Panc1 (cell line): ENCODE results near the gene GPC6. TPM values are rescaled to one million over a fixed set of nuclear protein-coding genes. Genes with fewer than 3 reads are reported as not detected.

Source experiments
- ATAC-seq: fragments of 200-7000 bp; cut with Tn5 transposase; 2 replicates; pipeline ENCODE4 v1.9.1; 2020; ENCODE audit warnings: mild to moderate bottlenecking, moderate library complexity
- BruUV-seq: library from RNA; stranded (reverse); fragments of 400-500 nt; replicated peaks from 2 replicates; lab custom pipeline; 2021; lab: Mats Ljungman, UMichigan
- CTCF ChIA-PET: fragments of 300-600 bp; sonication (Branson Sonifier 250); formaldehyde crosslinking; loops from one replicate; lab custom pipeline; 2022; ENCODE audit warnings: antibody characterized with exemption; lab: Charles Lee
- POLR2A ChIA-PET: fragments of 300-600 bp; sonication (Branson Sonifier 250); formaldehyde crosslinking; loops from one replicate; lab custom pipeline; 2022; ENCODE audit warnings: antibody characterized with exemption; lab: Charles Lee
- DNase-seq: peaks from one replicate; pipeline ENCODE4 v3.0.0-alpha.2; 2010; ENCODE audit warnings: low read depth, low spot score
- H3K27ac ChIP-seq: 2 replicates; pipeline ENCODE4 v1.5.1; 2011; ENCODE audit warnings: mild to moderate bottlenecking, low read length, inconsistent platforms
- H3K27me3 ChIP-seq: fragments of 200-500 bp; sonication (Bioruptor generic); 2 replicates; pipeline ENCODE4 v1.6.0; 2014; ENCODE audit warnings: low read length, inconsistent platforms; ENCODE audit not compliant: control insufficient read depth, insufficient read depth
- H3K36me3 ChIP-seq: fragments of 200-500 bp; sonication (Bioruptor generic); 2 replicates; pipeline ENCODE4 v1.5.1; 2014; ENCODE audit warnings: inconsistent platforms, mild to moderate bottlenecking, low read length, moderate library complexity; ENCODE audit not compliant: control insufficient read depth, insufficient read depth
- H3K4me1 ChIP-seq: 2 replicates; pipeline ENCODE4 v1.5.1; 2011; ENCODE audit warnings: inconsistent platforms, mild to moderate bottlenecking, low read length, moderate library complexity; ENCODE audit not compliant: control insufficient read depth, insufficient read depth
- H3K4me3 ChIP-seq, 2 experiments: 2 replicates each; pipeline ENCODE4 v1.5.1; 2011 to 2012; ENCODE audit warnings: low read depth in 2 of 2, low read length in 2 of 2, mild to moderate bottlenecking in 2 of 2, inconsistent platforms in 1 of 2, moderate library complexity in 1 of 2
- H3K9me3 ChIP-seq: fragments of 200-500 bp; sonication (Bioruptor generic); 2 replicates; pipeline ENCODE4 v1.5.1; 2014; ENCODE audit warnings: low read depth, mild to moderate bottlenecking, inconsistent platforms, low read length, moderate library complexity; ENCODE audit not compliant: control insufficient read depth, insufficient read depth
- CTCF ChIP-seq: fragments of 450-650 bp; IDR thresholded peaks from 2 replicates; pipeline ENCODE4 v1.5.1; 2017; ENCODE audit warnings: mild to moderate bottlenecking
- POLR2AphosphoS5 ChIP-seq: IDR thresholded peaks from 2 replicates; pipeline ENCODE4 v1.6.1; 2012; ENCODE audit warnings: mild to moderate bottlenecking, low read depth, low read length, moderate library complexity
- SIN3A ChIP-seq: IDR thresholded peaks from 2 replicates; pipeline ENCODE4 v1.6.1; 2012; ENCODE audit warnings: low read depth, mild to moderate bottlenecking, low read length, moderate library complexity, borderline replicate concordance; ENCODE audit not compliant: insufficient read depth
- TCF7L2 ChIP-seq: IDR thresholded peaks from 2 replicates; pipeline ENCODE4 v1.6.1; 2011; ENCODE audit warnings: mild to moderate bottlenecking, low read depth, low read length, inconsistent platforms
- in situ Hi-C: cut with HindIII; loops from 2 replicates; pipeline ENCODE4 v1.10.0; 2016; ENCODE audit warnings: low sequenced_read_pairs, low pct_unique_long_range_greater_than_20kb
- intact Hi-C: fragments of 100-400 bp; cut with micrococcal nuclease; formaldehyde crosslinking; loops from one replicate; pipeline ENCODE4 v1.10.0; 2022; ENCODE audit not compliant: unreplicated experiment
- total RNA-seq: library from RNA; stranded (reverse); gene quantifications from one replicate; pipeline ENCODE4 v1.2.1, GENCODE V29; 2021; ENCODE audit not compliant: unreplicated experiment
- TF ChIP-seq, protein P1 (sequence below), 2 experiments: IDR thresholded peaks; 2 replicates each; pipeline ENCODE4 v1.6.1; 2011 to 2012; ENCODE audit warnings: low read depth in 2 of 2, control low read depth in 1 of 2, low read length in 1 of 2, mild to moderate bottlenecking in 1 of 2, moderate library complexity in 1 of 2; ENCODE audit not compliant: insufficient read depth in 1 of 2

The GPC6 gene
- total RNA-seq, 1 experiment from 2014 or later = 4.8 TPM

GRCh38 chr13:93422980-93423543, 196.5 kb downstream of the GPC6 start:
- Histone ChIP-seq H3K4me3 (no peak overlapping the region), H3K27me3 (no peaks in the 10 kb centered on the region), H3K4me1 (no peaks in the 10 kb centered on the region), H3K27ac (no peak overlapping the region), H3K9me3 (no peaks in the 10 kb centered on the region), H3K36me3 (no peaks in the 10 kb centered on the region)
- no peak for TF ChIP-seq SIN3A
- TF ChIP-seq CTCF = no peak
- no peak for TF ChIP-seq TCF7L2
- TF ChIP-seq POLR2AphosphoS5 = no peak
- TF ChIP-seq, protein P1, sequence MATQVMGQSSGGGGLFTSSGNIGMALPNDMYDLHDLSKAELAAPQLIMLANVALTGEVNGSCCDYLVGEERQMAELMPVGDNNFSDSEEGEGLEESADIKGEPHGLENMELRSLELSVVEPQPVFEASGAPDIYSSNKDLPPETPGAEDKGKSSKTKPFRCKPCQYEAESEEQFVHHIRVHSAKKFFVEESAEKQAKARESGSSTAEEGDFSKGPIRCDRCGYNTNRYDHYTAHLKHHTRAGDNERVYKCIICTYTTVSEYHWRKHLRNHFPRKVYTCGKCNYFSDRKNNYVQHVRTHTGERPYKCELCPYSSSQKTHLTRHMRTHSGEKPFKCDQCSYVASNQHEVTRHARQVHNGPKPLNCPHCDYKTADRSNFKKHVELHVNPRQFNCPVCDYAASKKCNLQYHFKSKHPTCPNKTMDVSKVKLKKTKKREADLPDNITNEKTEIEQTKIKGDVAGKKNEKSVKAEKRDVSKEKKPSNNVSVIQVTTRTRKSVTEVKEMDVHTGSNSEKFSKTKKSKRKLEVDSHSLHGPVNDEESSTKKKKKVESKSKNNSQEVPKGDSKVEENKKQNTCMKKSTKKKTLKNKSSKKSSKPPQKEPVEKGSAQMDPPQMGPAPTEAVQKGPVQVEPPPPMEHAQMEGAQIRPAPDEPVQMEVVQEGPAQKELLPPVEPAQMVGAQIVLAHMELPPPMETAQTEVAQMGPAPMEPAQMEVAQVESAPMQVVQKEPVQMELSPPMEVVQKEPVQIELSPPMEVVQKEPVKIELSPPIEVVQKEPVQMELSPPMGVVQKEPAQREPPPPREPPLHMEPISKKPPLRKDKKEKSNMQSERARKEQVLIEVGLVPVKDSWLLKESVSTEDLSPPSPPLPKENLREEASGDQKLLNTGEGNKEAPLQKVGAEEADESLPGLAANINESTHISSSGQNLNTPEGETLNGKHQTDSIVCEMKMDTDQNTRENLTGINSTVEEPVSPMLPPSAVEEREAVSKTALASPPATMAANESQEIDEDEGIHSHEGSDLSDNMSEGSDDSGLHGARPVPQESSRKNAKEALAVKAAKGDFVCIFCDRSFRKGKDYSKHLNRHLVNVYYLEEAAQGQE (IDR thresholded peaks at IDR 0.05; ENCODE audit: insufficient read depth in 1 of 2, low read depth in 2 of 2, low read length in 1 of 2) = no peak
- CTCF ChIA-PET = no interaction called here
- POLR2A ChIA-PET = no interaction called here
- no TSS peak for BruUV-seq
- no peak for DNase-seq
- in situ Hi-C loops (no loop called here), intact Hi-C loops (no loop called here)
- ATAC-seq = no peak

DNA sequence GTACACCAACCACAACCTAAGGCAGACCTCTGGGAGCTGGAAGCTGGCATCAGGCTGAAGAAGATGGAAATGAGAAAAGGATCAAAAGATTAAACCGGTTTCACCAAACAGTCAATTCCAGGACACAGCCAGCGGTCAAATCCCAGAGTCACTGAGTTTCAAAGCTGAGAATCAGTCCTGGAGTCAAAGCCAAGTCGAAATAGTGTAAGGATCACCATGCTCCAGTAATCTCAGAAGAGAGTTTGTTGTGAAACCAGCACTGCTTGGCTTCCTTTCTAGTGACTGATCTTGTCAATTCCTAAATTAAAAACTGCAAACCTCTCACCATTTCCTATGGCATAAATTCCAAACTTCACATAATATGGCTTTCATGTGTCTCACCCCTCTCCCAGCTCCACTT, 198.8 kb downstream of the GPC6 start:
- H3K9me3 ChIP-seq = no peaks in the 10 kb centered on the region
- no peak overlapping the region for H3K27ac ChIP-seq
- no peaks in the 10 kb centered on the region for H3K4me1 ChIP-seq
- H3K4me3 ChIP-seq = no peak overlapping the region
- DNase-seq (no peak), ATAC-seq (no peak)
- CTCF ChIA-PET = no interaction called here
- POLR2A ChIA-PET = no interaction called here
- intact Hi-C loops = no loop called here
- H3K36me3 ChIP-seq = no peaks in the 10 kb centered on the region
- no TSS peak for BruUV-seq
- TF ChIP-seq, protein P1 (IDR thresholded peaks at IDR 0.05; ENCODE audit: insufficient read depth in 1 of 2, low read depth in 2 of 2, low read length in 1 of 2) = no peak
- TF ChIP-seq POLR2AphosphoS5 (no peak), CTCF (no peak), SIN3A (no peak), TCF7L2 (no peak)
- in situ Hi-C loops = no loop called here
- no peaks in the 10 kb centered on the region for H3K27me3 ChIP-seq
